ENCODE measurements around the gene TAGLN.

Gene TAGLN

DNA sequence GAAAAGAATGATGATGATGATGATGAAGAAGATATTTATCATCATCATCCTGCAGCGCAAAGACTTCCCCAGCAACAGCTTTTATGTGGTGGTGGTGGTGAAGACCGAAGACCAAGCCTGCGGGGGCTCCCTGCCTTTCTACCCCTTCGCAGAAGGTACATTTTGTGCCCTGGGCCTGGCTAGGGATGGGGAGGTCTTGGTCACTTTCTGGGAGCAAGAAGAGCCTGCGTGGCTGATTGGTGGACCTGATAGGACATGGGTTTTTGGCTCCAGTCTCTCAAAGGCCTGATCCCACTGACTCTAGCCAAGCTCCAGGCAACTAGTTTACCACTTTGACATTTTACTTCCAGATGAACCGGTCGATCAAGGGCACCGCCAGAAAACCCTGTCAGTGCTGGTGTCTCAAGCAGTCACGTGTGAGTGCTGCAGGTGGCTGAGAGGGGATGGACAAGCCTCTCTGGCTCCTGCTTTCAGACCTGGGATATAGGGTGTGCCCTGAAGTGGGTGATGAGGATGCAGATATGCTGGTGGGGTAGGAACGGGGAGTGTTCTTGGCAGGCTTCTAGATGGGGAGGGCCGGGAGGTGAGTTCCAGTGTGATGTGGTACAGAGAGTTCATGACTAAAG is 15.3 kb upstream of the TAGLN start:
- H3K4me1 ChIP-seq = peaks cover 9% of the 10 kb centered on the region
- TF ChIP-seq, protein P1, sequence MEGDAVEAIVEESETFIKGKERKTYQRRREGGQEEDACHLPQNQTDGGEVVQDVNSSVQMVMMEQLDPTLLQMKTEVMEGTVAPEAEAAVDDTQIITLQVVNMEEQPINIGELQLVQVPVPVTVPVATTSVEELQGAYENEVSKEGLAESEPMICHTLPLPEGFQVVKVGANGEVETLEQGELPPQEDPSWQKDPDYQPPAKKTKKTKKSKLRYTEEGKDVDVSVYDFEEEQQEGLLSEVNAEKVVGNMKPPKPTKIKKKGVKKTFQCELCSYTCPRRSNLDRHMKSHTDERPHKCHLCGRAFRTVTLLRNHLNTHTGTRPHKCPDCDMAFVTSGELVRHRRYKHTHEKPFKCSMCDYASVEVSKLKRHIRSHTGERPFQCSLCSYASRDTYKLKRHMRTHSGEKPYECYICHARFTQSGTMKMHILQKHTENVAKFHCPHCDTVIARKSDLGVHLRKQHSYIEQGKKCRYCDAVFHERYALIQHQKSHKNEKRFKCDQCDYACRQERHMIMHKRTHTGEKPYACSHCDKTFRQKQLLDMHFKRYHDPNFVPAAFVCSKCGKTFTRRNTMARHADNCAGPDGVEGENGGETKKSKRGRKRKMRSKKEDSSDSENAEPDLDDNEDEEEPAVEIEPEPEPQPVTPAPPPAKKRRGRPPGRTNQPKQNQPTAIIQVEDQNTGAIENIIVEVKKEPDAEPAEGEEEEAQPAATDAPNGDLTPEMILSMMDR (IDR thresholded peaks at IDR 0.05; ENCODE audit: low read depth, low read length) = no peak
- H3K36me3 ChIP-seq = peaks cover 3% of the 10 kb centered on the region
- H3K4me3 ChIP-seq (ENCODE audit: low read depth, low read length) = no peak overlapping the region
- H3K27me3 ChIP-seq = no peaks in the 10 kb centered on the region
- DNase-seq = no peak
- no peaks in the 10 kb centered on the region for H3K9me3 ChIP-seq

DNA sequence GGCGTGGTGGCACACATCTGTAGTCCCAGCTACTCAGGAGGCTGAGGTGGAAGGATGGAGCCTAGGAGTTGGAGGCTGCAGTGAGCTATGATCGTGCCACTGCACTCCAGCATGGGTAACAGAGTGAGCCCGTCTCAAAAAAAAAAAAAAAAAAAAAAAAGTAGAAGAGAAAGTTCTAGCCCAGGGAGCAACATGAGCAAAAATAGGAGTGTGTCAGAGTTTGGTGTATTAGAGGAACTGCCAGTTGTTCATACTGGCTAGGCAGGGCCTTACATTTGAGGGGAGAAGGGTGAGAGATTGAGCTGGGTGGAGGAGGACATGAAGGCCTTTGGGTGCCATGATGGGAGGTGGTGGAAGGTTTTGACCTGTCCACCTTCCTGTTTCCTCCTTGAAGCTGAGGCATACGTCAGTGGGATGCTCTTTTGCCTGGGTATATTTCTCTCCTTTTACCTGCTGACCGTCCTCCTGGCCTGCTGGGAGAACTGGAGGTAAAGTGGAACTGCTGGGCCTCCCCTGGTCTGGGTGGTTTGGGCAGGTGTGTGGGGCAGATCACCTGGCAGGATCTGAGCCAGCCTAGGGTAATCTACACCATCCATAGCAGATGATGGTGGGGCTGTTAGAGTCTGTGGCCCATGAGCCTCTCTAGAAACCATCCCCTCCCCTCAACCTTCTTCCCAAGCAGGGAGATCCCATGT is 13.3 kb upstream of the TAGLN start:
- no peak overlapping the region for H3K4me3 ChIP-seq (ENCODE audit: low read depth, low read length)
- TF ChIP-seq, protein P1 (IDR thresholded peaks at IDR 0.05; ENCODE audit: low read depth, low read length) = no peak
- DNase-seq = no peak
- H3K4me1 ChIP-seq = peaks cover 3% of the 10 kb centered on the region
- no peaks in the 10 kb centered on the region for H3K9me3 ChIP-seq
- no peaks in the 10 kb centered on the region for H3K27me3 ChIP-seq
- H3K36me3 ChIP-seq = peaks cover 14% of the 10 kb centered on the region

DNA sequence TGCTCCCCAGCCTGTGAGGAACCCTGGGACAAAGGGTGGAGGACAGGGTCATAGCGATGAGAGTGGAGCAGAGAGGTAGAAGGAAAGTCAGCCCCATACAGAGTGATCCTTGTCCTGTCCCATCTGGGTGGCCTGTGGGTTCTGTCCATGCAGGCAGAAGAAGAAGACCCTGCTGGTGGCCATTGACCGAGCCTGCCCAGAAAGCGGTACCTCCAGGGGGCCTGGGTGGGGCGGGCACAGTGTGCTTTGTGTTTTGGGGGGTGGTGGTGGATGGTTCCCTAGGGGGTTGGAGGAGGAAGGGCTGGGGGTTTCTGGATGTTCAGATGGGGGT is 12.8 kb upstream of the TAGLN start:
- Histone ChIP-seq H3K4me3 (ENCODE audit: low read depth, low read length) (no peak overlapping the region), H3K36me3 (peaks cover 14% of the 10 kb centered on the region), H3K9me3 (no peaks in the 10 kb centered on the region), H3K4me1 (no peaks in the 10 kb centered on the region), H3K27me3 (no peaks in the 10 kb centered on the region)
- TF ChIP-seq, protein P1 (IDR thresholded peaks at IDR 0.05; ENCODE audit: low read depth, low read length) = no peak
- DNase-seq = no peak

DNA sequence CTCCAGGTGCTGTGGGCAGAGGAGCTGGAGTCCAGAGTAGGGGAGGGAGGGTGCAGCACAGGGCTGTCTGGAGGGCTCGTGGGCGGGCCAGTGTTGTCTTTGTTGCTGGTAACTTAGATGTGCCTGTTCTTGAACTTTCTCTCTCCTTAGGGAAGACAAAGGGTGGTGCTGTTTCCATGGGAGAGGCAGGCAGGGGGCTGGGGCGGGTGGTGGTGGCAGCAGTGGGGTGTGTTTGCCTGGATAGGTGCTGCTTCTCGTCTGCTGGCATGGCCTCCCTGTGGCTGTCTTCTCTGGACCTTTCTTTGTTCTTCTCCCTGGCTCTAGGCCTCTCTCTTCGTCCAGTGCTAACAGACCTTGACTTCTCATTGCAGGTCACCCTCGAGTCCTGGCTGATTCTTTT is 12.2 kb upstream of the TAGLN start:
- TF ChIP-seq, protein P1 (IDR thresholded peaks at IDR 0.05; ENCODE audit: low read depth, low read length) = no peak
- Histone ChIP-seq H3K27me3 (no peaks in the 10 kb centered on the region), H3K4me1 (no peaks in the 10 kb centered on the region), H3K9me3 (no peaks in the 10 kb centered on the region), H3K36me3 (peaks cover 14% of the 10 kb centered on the region), H3K4me3 (ENCODE audit: low read depth, low read length) (no peak overlapping the region)
- no peak for DNase-seq

DNA sequence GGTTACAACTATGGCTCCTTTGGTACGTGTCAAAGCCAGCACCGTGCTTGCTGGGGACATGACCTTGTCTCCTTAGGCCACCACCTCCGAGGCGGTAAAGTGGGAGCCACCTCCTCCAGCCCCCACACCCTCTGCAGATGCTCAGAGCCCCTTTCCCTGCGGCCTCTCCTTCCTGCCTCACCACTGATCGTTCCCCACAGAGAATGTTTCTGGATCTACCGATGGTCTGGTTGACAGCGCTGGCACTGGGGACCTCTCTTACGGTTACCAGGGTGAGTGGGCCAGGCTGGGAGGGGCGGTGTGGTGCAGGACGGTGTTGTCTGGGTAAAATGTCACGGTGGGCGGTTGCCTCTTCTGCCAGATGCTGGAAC is 11.8 kb upstream of the TAGLN start:
- H3K4me3 ChIP-seq (ENCODE audit: low read depth, low read length) = no peak overlapping the region
- no peaks in the 10 kb centered on the region for H3K4me1 ChIP-seq
- H3K27me3 ChIP-seq = no peaks in the 10 kb centered on the region
- no peak for DNase-seq
- peaks cover 14% of the 10 kb centered on the region for H3K36me3 ChIP-seq
- TF ChIP-seq, protein P1 (IDR thresholded peaks at IDR 0.05; ENCODE audit: low read depth, low read length) = no peak
- no peaks in the 10 kb centered on the region for H3K9me3 ChIP-seq

DNA sequence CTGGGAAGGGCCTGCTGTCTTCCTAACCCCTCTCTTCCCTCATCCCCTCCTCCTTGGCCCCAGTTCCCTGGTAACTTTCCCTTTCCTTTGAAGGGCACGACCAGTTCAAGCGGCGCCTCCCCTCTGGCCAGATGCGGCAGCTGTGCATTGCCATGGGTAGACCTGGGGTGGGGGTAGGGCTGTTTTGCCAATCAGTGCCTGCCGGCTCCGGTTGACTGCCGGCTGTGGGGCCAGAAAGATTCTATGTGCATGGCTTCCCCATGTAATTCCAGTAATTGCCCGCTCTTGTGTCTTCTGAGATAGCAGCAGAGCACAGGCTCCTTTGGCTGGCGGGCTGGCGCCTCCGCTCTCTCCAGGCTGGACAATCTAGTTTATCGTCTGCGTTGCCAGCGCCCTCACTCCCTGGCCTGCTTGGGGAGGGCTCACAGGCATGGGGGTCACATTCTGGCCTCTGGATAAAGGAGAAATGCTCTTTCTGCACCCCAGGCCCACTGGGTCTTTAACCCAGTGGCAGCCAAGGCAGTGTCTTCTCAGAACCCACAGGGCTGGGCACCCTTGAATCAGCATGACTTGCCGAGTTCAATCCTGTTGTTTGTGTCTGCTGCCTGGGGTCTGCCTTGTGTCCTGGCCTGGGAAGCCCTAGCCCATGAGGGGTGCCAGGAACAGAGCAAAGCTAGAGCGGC is 11.2 kb upstream of the TAGLN start:
- H3K36me3 ChIP-seq = peaks cover 14% of the 10 kb centered on the region
- no peaks in the 10 kb centered on the region for H3K4me1 ChIP-seq

More for the DNA sequence above, 11.2 kb upstream of the TAGLN start:
- H3K4me3 ChIP-seq (ENCODE audit: low read depth, low read length) = no peak overlapping the region
- DNase-seq = no peak
- no peaks in the 10 kb centered on the region for H3K9me3 ChIP-seq
- H3K27me3 ChIP-seq = no peaks in the 10 kb centered on the region
- TF ChIP-seq, protein P1 (IDR thresholded peaks at IDR 0.05; ENCODE audit: low read depth, low read length) = no peak
